GM04503 (cell line): ENCODE measurements around the gene ZNF568.

ENCODE experiments used
- DNase-seq: peaks from one replicate; pipeline ENCODE4 v3.0.0-alpha.2; 2012; ENCODE audit warnings: low read depth

The ZNF568 gene

GRCh38 chr19:36915992-36916830 is at the start of gene ZNF568, which contains the start of gene ZNF829:
Gene ZNF568 (plus strand): TSS chr19:36916332. CDS start chr19:36922771, 6,439 bp downstream.
Gene ZNF829 (minus strand): TSS chr19:36916291. CDS start chr19:36915167, 1,124 bp downstream.
- peak; percentile 76 for DNase-seq

- DNase-seq = no peak
These were observed 38.9 kb upstream of the ZNF568 start for GRCh38 chr19:36876993-36877938.

- no peak for DNase-seq
These were observed 24.3 kb upstream of the ZNF568 start for GRCh38 chr19:36891768-36892357.

- DNase-seq = no peak
These were observed 21.2 kb upstream of the ZNF568 start for GRCh38 chr19:36894849-36895383.

- no peak for DNase-seq
These were observed 17.7 kb upstream of the ZNF568 start for GRCh38 chr19:36898422-36898821.

GRCh38 chr19:36916991-36917390 is 859 bp downstream of the ZNF568 start:
- DNase-seq = peak; percentile 10

GRCh38 chr19:36918090-36918489 is 2.0 kb downstream of the ZNF568 start:
- no peak for DNase-seq

GRCh38 chr19:36931684-36932083 is 15.6 kb downstream of the ZNF568 start:
- no peak for DNase-seq

- no peak for DNase-seq
These were observed 23.0 kb downstream of the ZNF568 start for GRCh38 chr19:36939153-36939552.

- no peak for DNase-seq
These were observed 34.4 kb downstream of the ZNF568 start for GRCh38 chr19:36950335-36951119.

- DNase-seq = no peak
These were observed 46.2 kb downstream of the ZNF568 start for GRCh38 chr19:36962346-36962745.

GRCh38 chr19:36963280-36963679 is 47.1 kb downstream of the ZNF568 start:
- DNase-seq = no peak

GRCh38 chr19:36972571-36972970 is 56.4 kb downstream of the ZNF568 start:
- DNase-seq = no peak

GRCh38 chr19:36973021-36973843 is 57.1 kb downstream of the ZNF568 start:
- DNase-seq = peak; percentile 37

GRCh38 chr19:36973844-36974195 is 57.7 kb downstream of the ZNF568 start:
- no peak for DNase-seq

GRCh38 chr19:36986131-36986530 is 70.0 kb downstream of the ZNF568 start:
- DNase-seq = no peak

- DNase-seq = no peak
These were observed 70.5 kb downstream of the ZNF568 start for GRCh38 chr19:36986601-36987000.

GRCh38 chr19:36987091-36987490 is 71.0 kb downstream of the ZNF568 start:
- DNase-seq = no peak

- no peak for DNase-seq
These were observed 81.2 kb downstream of the ZNF568 start for GRCh38 chr19:36997152-36997842.

GRCh38 chr19:36997843-36998235 is 81.7 kb downstream of the ZNF568 start:
- no peak for DNase-seq
